Activated CD4-positive, alpha-beta T cell treated with anti-CD3 and anti-CD28 coated beads, Interleukin-2, amount 10 ng/mL, durations not matched to agents 7 days and 5 days (primary cell): Measurements from ENCODE around the gene PLCB2. TPM values are rescaled to one million over a fixed set of nuclear protein-coding genes. Genes with fewer than 3 reads are reported as not detected.

Source experiments
- CTCF ChIA-PET: fragments of 350-600 bp; sonication (Branson Sonifier 250); formaldehyde crosslinking; loops from one replicate; lab custom pipeline; 2021; ENCODE audit warnings: antibody characterized with exemption; lab: Charles Lee
- POLR2A ChIA-PET: fragments of 350-600 bp; sonication (Branson Sonifier 250); formaldehyde crosslinking; loops from one replicate; lab custom pipeline; 2021; ENCODE audit warnings: antibody characterized with exemption; lab: Charles Lee
- DNase-seq: peaks from one replicate; pipeline ENCODE4 v3.0.0-alpha.2; 2020
- H3K27ac Mint-ChIP-seq: one replicate; pipeline ENCODE4 v1.8.0; 2021; ENCODE audit warnings: mild to moderate bottlenecking, moderate library complexity, mixed read lengths
- H3K27me3 Mint-ChIP-seq: one replicate; pipeline ENCODE4 v1.8.0; 2021; ENCODE audit warnings: mixed read lengths
- H3K36me3 Mint-ChIP-seq: one replicate; pipeline ENCODE4 v1.8.0; 2021; ENCODE audit warnings: low read depth, mixed read lengths
- H3K4me1 Mint-ChIP-seq: one replicate; pipeline ENCODE4 v1.8.0; 2021; ENCODE audit warnings: mixed read lengths
- H3K4me3 Mint-ChIP-seq: one replicate; pipeline ENCODE4 v1.8.0; 2021; ENCODE audit warnings: mild to moderate bottlenecking, moderate library complexity, mixed read lengths
- H3K9me3 Mint-ChIP-seq: one replicate; pipeline ENCODE4 v1.8.0; 2021; ENCODE audit warnings: mixed read lengths
- total RNA-seq, 2 experiments: library from RNA; stranded (reverse); gene quantifications; one replicate each; pipeline ENCODE4 v1.2.3, GENCODE V29; 2021

Gene PLCB2
- total RNA-seq, 2 experiments from 2014 or later: 195 to 196 TPM

- Mint-ChIP-seq H3K27ac (no peak overlapping the region), H3K4me3 (no peak overlapping the region), H3K9me3 (peaks cover 4% of the 10 kb centered on the region), H3K27me3 (no peaks in the 10 kb centered on the region), H3K36me3 (peaks cover 55% of the 10 kb centered on the region), H3K4me1 (peaks cover 29% of the 10 kb centered on the region)
- CTCF ChIA-PET: interaction anchor here (0.7 to 3.0 kb wide), 8 partner anchors 10 to 204 kb away, joined by 3 to 10 read pairs (median 3); no protein-coding TSS in a partner anchor
- no peak for DNase-seq
- POLR2A ChIA-PET: no interaction called here
These were observed 4.2 kb downstream of the PLCB2 start for GRCh38 chr15:40303576-40303975.

- H3K27ac Mint-ChIP-seq: no peak overlapping the region
- DNase-seq: no peak
- H3K9me3 Mint-ChIP-seq: peaks cover 4% of the 10 kb centered on the region
- ChIA-PET CTCF (interaction anchor here (0.7 to 3.0 kb wide), 7 partner anchors 10 to 204 kb away, joined by 3 to 9 read pairs (median 3); no protein-coding TSS in a partner anchor), POLR2A (no interaction called here)
- H3K36me3 Mint-ChIP-seq: peaks cover 55% of the 10 kb centered on the region
- H3K27me3 Mint-ChIP-seq: no peaks in the 10 kb centered on the region
- peaks cover 27% of the 10 kb centered on the region for H3K4me1 Mint-ChIP-seq
- H3K4me3 Mint-ChIP-seq: no peak overlapping the region
These were observed 4.8 kb downstream of the PLCB2 start for GRCh38 chr15:40302981-40303380.

- CTCF ChIA-PET: interaction anchor here (0.5 to 3.0 kb wide), 6 partner anchors 9 to 119 kb away, joined by 3 to 9 read pairs (median 4); no protein-coding TSS in a partner anchor
- no peak overlapping the region for H3K4me3 Mint-ChIP-seq
- peaks cover 58% of the 10 kb centered on the region for H3K36me3 Mint-ChIP-seq
These were observed 5.3 kb downstream of the PLCB2 start for GRCh38 chr15:40302288-40302886.

GRCh38 chr15:40301467-40302179 lies 6.1 kb downstream of the PLCB2 start:
- Mint-ChIP-seq H3K36me3 (peaks cover 57% of the 10 kb centered on the region), H3K27ac (no peak overlapping the region), H3K9me3 (peaks cover 4% of the 10 kb centered on the region), H3K4me3 (no peak overlapping the region), H3K27me3 (no peaks in the 10 kb centered on the region), H3K4me1 (peaks cover 26% of the 10 kb centered on the region)
- ChIA-PET CTCF (interaction anchor here (1.0 to 3.0 kb wide), 3 partner anchors 13 to 42 kb away, joined by 3 to 9 read pairs (median 3); no protein-coding TSS in a partner anchor), POLR2A (no interaction called here)
- no peak for DNase-seq

More at GRCh38 chr15:40302288-40302886, 5.3 kb downstream of the PLCB2 start:
- H3K27me3 Mint-ChIP-seq: no peaks in the 10 kb centered on the region
- H3K9me3 Mint-ChIP-seq: peaks cover 4% of the 10 kb centered on the region
- POLR2A ChIA-PET: no interaction called here
- peaks cover 27% of the 10 kb centered on the region for H3K4me1 Mint-ChIP-seq
- no peak overlapping the region for H3K27ac Mint-ChIP-seq
- no peak for DNase-seq

- H3K27ac Mint-ChIP-seq: no peak overlapping the region
- no peaks in the 10 kb centered on the region for H3K27me3 Mint-ChIP-seq
- DNase-seq: no peak
- no peak overlapping the region for H3K4me3 Mint-ChIP-seq
- peaks cover 4% of the 10 kb centered on the region for H3K9me3 Mint-ChIP-seq
- H3K36me3 Mint-ChIP-seq: peaks cover 55% of the 10 kb centered on the region
- POLR2A ChIA-PET: no interaction called here
- CTCF ChIA-PET: interaction anchor here (1.0 to 1.6 kb wide), 3 partner anchors 10 to 43 kb away, joined by 3 to 4 read pairs (median 3); no protein-coding TSS in a partner anchor
- H3K4me1 Mint-ChIP-seq: peaks cover 17% of the 10 kb centered on the region
These were observed 7.0 kb downstream of the PLCB2 start for GRCh38 chr15:40300771-40301170.

- no peak for DNase-seq
- Mint-ChIP-seq H3K4me3 (no peak overlapping the region), H3K36me3 (peaks cover 55% of the 10 kb centered on the region), H3K27ac (no peak overlapping the region), H3K4me1 (peaks cover 13% of the 10 kb centered on the region), H3K9me3 (peaks cover 4% of the 10 kb centered on the region), H3K27me3 (no peaks in the 10 kb centered on the region)
- POLR2A ChIA-PET: no interaction called here
- CTCF ChIA-PET: interaction anchor here (1.6 kb wide), 1 partner anchor 11 kb away, joined by 4 read pairs; no protein-coding TSS in a partner anchor
These were observed 7.4 kb downstream of the PLCB2 start for GRCh38 chr15:40300367-40300766.

- no peak overlapping the region for H3K27ac Mint-ChIP-seq
- ChIA-PET POLR2A (no interaction called here), CTCF (interaction anchor here (0.8 to 1.2 kb wide), 3 partner anchors 10 to 39 kb away, joined by 3 read pairs; no protein-coding TSS in a partner anchor)
- DNase-seq: no peak
- no peak overlapping the region for H3K4me3 Mint-ChIP-seq
- peaks cover 2% of the 10 kb centered on the region for H3K4me1 Mint-ChIP-seq
- no peaks in the 10 kb centered on the region for H3K27me3 Mint-ChIP-seq
- H3K9me3 Mint-ChIP-seq: peaks cover 4% of the 10 kb centered on the region
- peaks cover 44% of the 10 kb centered on the region for H3K36me3 Mint-ChIP-seq
These were observed 9.4 kb downstream of the PLCB2 start for GRCh38 chr15:40298216-40298935.

GRCh38 chr15:40297356-40297755 lies 10.4 kb downstream of the PLCB2 start:
- ChIA-PET CTCF (interaction anchor here (0.8 to 2.8 kb wide), 4 partner anchors 11 to 40 kb away, joined by 3 to 8 read pairs (median 3); no protein-coding TSS in a partner anchor), POLR2A (no interaction called here)
- peaks cover 36% of the 10 kb centered on the region for H3K36me3 Mint-ChIP-seq
- no peaks in the 10 kb centered on the region for H3K27me3 Mint-ChIP-seq
- H3K27ac Mint-ChIP-seq: no peak overlapping the region
- no peak for DNase-seq
- no peak overlapping the region for H3K4me3 Mint-ChIP-seq
- peaks cover 2% of the 10 kb centered on the region for H3K4me1 Mint-ChIP-seq
- H3K9me3 Mint-ChIP-seq: peaks cover 4% of the 10 kb centered on the region

GRCh38 chr15:40296561-40297230 lies 11.0 kb downstream of the PLCB2 start:
- Mint-ChIP-seq H3K27ac (no peak overlapping the region), H3K9me3 (peaks cover 4% of the 10 kb centered on the region), H3K4me3 (no peak overlapping the region), H3K36me3 (peaks cover 32% of the 10 kb centered on the region), H3K27me3 (no peaks in the 10 kb centered on the region), H3K4me1 (peaks cover 2% of the 10 kb centered on the region)
- CTCF ChIA-PET: interaction anchor here (0.6 to 2.8 kb wide), 3 partner anchors 10 to 41 kb away, joined by 3 to 8 read pairs (median 6); no protein-coding TSS in a partner anchor
- no peak for DNase-seq
- POLR2A ChIA-PET: no interaction called here

GRCh38 chr15:40295877-40296560 lies 11.7 kb downstream of the PLCB2 start:
- Mint-ChIP-seq H3K4me3 (no peak overlapping the region), H3K36me3 (peaks cover 26% of the 10 kb centered on the region), H3K27me3 (no peaks in the 10 kb centered on the region), H3K27ac (no peak overlapping the region), H3K4me1 (peaks cover 2% of the 10 kb centered on the region), H3K9me3 (peaks cover 4% of the 10 kb centered on the region)
- no peak for DNase-seq
- CTCF ChIA-PET: interaction anchor here (0.6 to 2.8 kb wide), 4 partner anchors 11 to 42 kb away, joined by 3 to 8 read pairs (median 6); no protein-coding TSS in a partner anchor
- POLR2A ChIA-PET: no interaction called here

- no peaks in the 10 kb centered on the region for H3K4me1 Mint-ChIP-seq
- no peaks in the 10 kb centered on the region for H3K27me3 Mint-ChIP-seq
- ChIA-PET CTCF (interaction anchor here (0.6 to 2.8 kb wide), 5 partner anchors 12 to 73 kb away, joined by 3 to 8 read pairs (median 5); no protein-coding TSS in a partner anchor), POLR2A (no interaction called here)
- no peak for DNase-seq
- peaks cover 19% of the 10 kb centered on the region for H3K36me3 Mint-ChIP-seq
- H3K4me3 Mint-ChIP-seq: no peak overlapping the region
- peaks cover 4% of the 10 kb centered on the region for H3K9me3 Mint-ChIP-seq
- H3K27ac Mint-ChIP-seq: no peak overlapping the region
These were observed 12.4 kb downstream of the PLCB2 start for GRCh38 chr15:40295297-40295696.
